NCI-H1436 treated with DMSO at 0.1 percent for 48 hours (cell line): ENCODE data around the gene CALCA.

Source experiments
- DNase-seq: peaks from one replicate; lab custom pipeline; 2025; lab: John Stamatoyannopoulos, UW

Gene CALCA

GRCh38 chr11:14949437-14950147 lies 22.6 kb downstream of the CALCA start:
- DNase-seq: no peak

GRCh38 chr11:14942745-14943144 lies 29.4 kb downstream of the CALCA start:
- no peak for DNase-seq

GRCh38 chr11:14938936-14939335 lies 33.2 kb downstream of the CALCA start:
- no peak for DNase-seq

- no peak for DNase-seq
These were observed 37.4 kb downstream of the CALCA start for GRCh38 chr11:14934641-14935351.

- DNase-seq: no peak
These were observed 39.7 kb downstream of the CALCA start for GRCh38 chr11:14932447-14932846.

- DNase-seq: peak; percentile 84
These were observed 41.8 kb downstream of the CALCA start for GRCh38 chr11:14930369-14930768.

GRCh38 chr11:14927146-14927545 lies 45.0 kb downstream of the CALCA start:
- no peak for DNase-seq

GRCh38 chr11:14924318-14924717 lies 47.8 kb downstream of the CALCA start:
- no peak for DNase-seq
